Endothelial cell (in vitro differentiated cells): ENCODE measurements around the gene GMPR2. TPM values are rescaled to one million over a fixed set of nuclear protein-coding genes. Genes with fewer than 3 reads are reported as not detected.

Experiments
- DNase-seq: peaks from one replicate; pipeline ENCODE4 v3.0.0; 2021; ENCODE audit warnings: low spot score
- H3K27ac Mint-ChIP-seq: one replicate; pipeline ENCODE4 v1.8.0; 2021; ENCODE audit warnings: mixed read lengths, inconsistent platforms; ENCODE audit not compliant: unreplicated experiment
- H3K27me3 Mint-ChIP-seq: one replicate; pipeline ENCODE4 v1.8.0; 2021; ENCODE audit warnings: mild to moderate bottlenecking, moderate library complexity, mixed read lengths, inconsistent platforms; ENCODE audit not compliant: unreplicated experiment
- H3K36me3 Mint-ChIP-seq: one replicate; pipeline ENCODE4 v1.8.0; 2021; ENCODE audit warnings: mild to moderate bottlenecking, low read depth, mixed read lengths, inconsistent platforms; ENCODE audit not compliant: unreplicated experiment
- H3K4me1 Mint-ChIP-seq: one replicate; pipeline ENCODE4 v1.8.0; 2021; ENCODE audit warnings: mild to moderate bottlenecking, mixed read lengths, inconsistent platforms; ENCODE audit not compliant: unreplicated experiment
- H3K4me3 Mint-ChIP-seq: one replicate; pipeline ENCODE4 v1.8.0; 2021; ENCODE audit warnings: mild to moderate bottlenecking, mixed read lengths, inconsistent platforms; ENCODE audit not compliant: unreplicated experiment
- H3K9me3 Mint-ChIP-seq: one replicate; pipeline ENCODE4 v1.8.0; 2021; ENCODE audit warnings: mixed read lengths, inconsistent platforms; ENCODE audit not compliant: unreplicated experiment
- CTCF ChIP-seq: fragments of 200-600 bp; sonication (generic); IDR thresholded peaks from one replicate; pipeline ENCODE4 v1.5.0; 2021; ENCODE audit warnings: antibody characterized with exemption; ENCODE audit not compliant: unreplicated experiment
- total RNA-seq: library from RNA; stranded (reverse); fragmentation: NEBNext Ultra II Directional; extraction: Animal tissue kit (Norgen Biotek cat#: 25700); gene quantifications from one replicate; pipeline ENCODE4 v1.2.1, GENCODE V29; 2021; ENCODE audit not compliant: unreplicated experiment

Gene GMPR2
- total RNA-seq, 1 donor from 2014 or later: 61.3 TPM

DNA sequence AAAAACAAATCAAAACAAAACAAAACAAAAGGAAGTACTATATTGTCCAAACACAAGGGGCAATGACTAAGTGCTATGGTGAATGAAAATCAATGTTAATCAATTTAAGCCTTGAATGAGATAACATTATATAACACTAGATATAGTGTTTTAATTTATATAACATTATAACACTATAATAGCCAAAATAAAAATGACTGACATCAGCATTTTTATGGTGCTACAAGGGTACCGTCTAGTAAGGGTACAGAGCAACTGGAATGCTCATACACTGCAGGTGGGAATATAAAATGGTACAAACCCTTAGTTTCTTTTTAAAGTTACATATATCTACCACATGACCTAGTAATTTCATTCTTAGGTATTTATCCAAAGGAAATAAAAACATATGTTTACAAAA is 6.3 kb upstream of the GMPR2 start:
- no peak for TF ChIP-seq CTCF

GRCh38 chr14:24228902-24229301 is 3.8 kb upstream of the GMPR2 start:
- H3K27ac Mint-ChIP-seq: no peak overlapping the region
- no peaks in the 10 kb centered on the region for H3K9me3 Mint-ChIP-seq

More for the DNA sequence above, 6.3 kb upstream of the GMPR2 start:
- Mint-ChIP-seq H3K36me3 (peaks cover 3% of the 10 kb centered on the region), H3K4me1 (peaks cover 6% of the 10 kb centered on the region), H3K27ac (no peak overlapping the region), H3K27me3 (no peaks in the 10 kb centered on the region), H3K4me3 (no peak overlapping the region), H3K9me3 (no peaks in the 10 kb centered on the region)
- DNase-seq: no peak

DNA sequence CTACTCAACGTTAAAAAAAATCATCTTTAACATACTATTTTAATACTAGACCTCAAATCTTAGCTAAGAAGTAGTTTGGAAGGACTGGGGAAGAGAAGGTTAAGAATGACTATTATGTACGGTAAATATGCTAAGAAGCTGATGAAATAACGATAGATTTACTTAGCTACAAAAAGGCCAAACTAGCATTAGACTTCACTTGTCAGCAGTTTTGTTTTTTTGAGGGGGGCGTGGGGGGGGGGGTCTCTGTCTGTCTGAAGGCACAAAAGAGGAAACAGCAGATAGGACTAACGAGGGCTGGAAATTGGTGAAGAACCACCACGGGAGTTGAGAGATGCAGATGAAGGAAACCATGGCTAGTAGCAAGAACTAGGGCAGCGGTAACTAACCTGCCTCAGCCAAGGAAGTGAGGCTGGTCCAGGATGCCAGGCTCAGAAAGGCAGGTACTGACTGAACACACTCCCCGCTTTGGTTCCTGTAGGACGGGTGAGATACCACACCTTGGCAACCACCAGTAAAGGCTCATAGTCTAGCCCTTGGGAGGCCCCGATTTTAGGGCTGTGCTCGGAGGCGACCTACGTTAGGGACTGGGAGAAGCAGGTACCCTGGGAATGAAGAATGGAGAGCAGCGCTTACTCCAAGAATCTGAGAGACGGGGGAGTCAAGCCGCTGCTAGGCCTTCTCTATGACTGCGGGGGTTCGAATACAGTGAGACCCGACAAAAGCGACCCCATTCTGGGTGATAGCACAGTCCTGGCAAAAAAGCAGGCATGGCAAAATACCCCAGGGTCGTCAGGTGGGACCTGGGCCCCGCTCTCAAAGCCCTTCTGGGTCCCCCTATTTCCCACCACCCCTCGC is 1.2 kb upstream of the GMPR2 start:
- H3K9me3 Mint-ChIP-seq: no peaks in the 10 kb centered on the region

More at GRCh38 chr14:24228902-24229301, 3.8 kb upstream of the GMPR2 start:
- H3K36me3 Mint-ChIP-seq: peaks cover 3% of the 10 kb centered on the region
- TF ChIP-seq CTCF: no peak
- H3K4me1 Mint-ChIP-seq: peaks cover 14% of the 10 kb centered on the region
- DNase-seq: no peak
- no peaks in the 10 kb centered on the region for H3K27me3 Mint-ChIP-seq
- no peak overlapping the region for H3K4me3 Mint-ChIP-seq

GRCh38 chr14:24232121-24232644 is 546 bp upstream of the GMPR2 start, which contains the start of gene NEDD8:
Gene NEDD8, minus strand, starts transcription at chr14:24232367. Its CDS starts 100 bp downstream, at chr14:24232267.
- peak; percentile 76 for DNase-seq
- no peak for TF ChIP-seq CTCF
- Mint-ChIP-seq H3K4me1 (peaks cover 18% of the 10 kb centered on the region), H3K4me3 (peak within 1 kb of the TSS; percentile 98), H3K9me3 (no peaks in the 10 kb centered on the region), H3K27me3 (peaks cover 2% of the 10 kb centered on the region), H3K27ac (peak within 1 kb of the TSS; percentile 94), H3K36me3 (peaks cover 22% of the 10 kb centered on the region)

More for the DNA sequence above, 1.2 kb upstream of the GMPR2 start:
- no peak for TF ChIP-seq CTCF
- Mint-ChIP-seq H3K27ac (peak overlapping the region; percentile 84), H3K4me1 (peaks cover 18% of the 10 kb centered on the region), H3K27me3 (peaks cover 2% of the 10 kb centered on the region), H3K36me3 (peaks cover 18% of the 10 kb centered on the region), H3K4me3 (peak overlapping the region; percentile 98)
- no peak for DNase-seq

GRCh38 chr14:24233538-24233866 is 773 bp downstream of the GMPR2 start:
- Mint-ChIP-seq H3K36me3 (peaks cover 32% of the 10 kb centered on the region), H3K4me1 (peaks cover 18% of the 10 kb centered on the region), H3K27me3 (peaks cover 2% of the 10 kb centered on the region), H3K27ac (peak overlapping the region; percentile 94), H3K4me3 (peak overlapping the region; percentile 98), H3K9me3 (no peaks in the 10 kb centered on the region)
- no peak for TF ChIP-seq CTCF
- no peak for DNase-seq
